Ishikawa (cell line): ENCODE results near the gene PGAP3.
A peak's percentile ranks its signal among the peaks of the same experiment; 100 is the strongest.

Experiments used
- CEBPB ChIP-seq: IDR thresholded peaks from 2 replicates; pipeline ENCODE4 v1.6.1; 2012
- CREB1 ChIP-seq: IDR thresholded peaks from 2 replicates; pipeline ENCODE4 v1.6.1; 2012; ENCODE audit warnings: low read depth
- EGR1 ChIP-seq: IDR thresholded peaks from 2 replicates; pipeline ENCODE4 v1.6.1; 2012
- EP300 ChIP-seq: IDR thresholded peaks from 2 replicates; pipeline ENCODE4 v1.6.1; 2012; ENCODE audit warnings: borderline replicate concordance
- FOXM1 ChIP-seq: IDR thresholded peaks from 2 replicates; pipeline ENCODE4 v1.6.1; 2012; ENCODE audit warnings: low read depth, borderline replicate concordance
- MAX ChIP-seq: IDR thresholded peaks from 2 replicates; pipeline ENCODE4 v1.6.1; 2012
- NFIC ChIP-seq: IDR thresholded peaks from 2 replicates; pipeline ENCODE4 v1.6.1; 2012
- RAD21 ChIP-seq: IDR thresholded peaks from 2 replicates; pipeline ENCODE4 v1.6.1; 2012; ENCODE audit warnings: low read depth
- REST ChIP-seq: IDR thresholded peaks from 2 replicates; pipeline ENCODE4 v1.6.1; 2012; ENCODE audit warnings: low read depth, mild to moderate bottlenecking
- TAF1 ChIP-seq: IDR thresholded peaks from 2 replicates; pipeline ENCODE4 v1.6.1; 2012; ENCODE audit warnings: low read depth, mild to moderate bottlenecking
- TCF12 ChIP-seq: IDR thresholded peaks from 2 replicates; pipeline ENCODE4 v1.6.1; 2012; ENCODE audit warnings: low read depth
- TEAD4 ChIP-seq: IDR thresholded peaks from 2 replicates; pipeline ENCODE4 v1.6.1; 2012
- USF1 ChIP-seq: IDR thresholded peaks from 2 replicates; pipeline ENCODE4 v1.6.1; 2012
- YY1 ChIP-seq: IDR thresholded peaks from 2 replicates; pipeline ENCODE4 v1.6.1; 2012; ENCODE audit warnings: low read depth
- ZBTB7A ChIP-seq: IDR thresholded peaks from 2 replicates; pipeline ENCODE4 v1.6.1; 2012; ENCODE audit warnings: low read depth

PGAP3 gene

GRCh38 chr17:39687546-39688474, at the start of gene PGAP3:
PGAP3 (minus strand) TSS chr17:39688057; CDS start chr17:39688014, 43 bp downstream.
- TF ChIP-seq RAD21, result peak; percentile 2; the same call in 1 of the 2 replicates
- peak; percentile 60 for TF ChIP-seq TAF1
- TF ChIP-seq USF1, result no peak
- TF ChIP-seq YY1, result peak; percentile 74
- no peak for TF ChIP-seq EP300
- peak; percentile 72 for TF ChIP-seq TCF12
- TF ChIP-seq NFIC, result peak; percentile 26; the same call in 1 of the 2 replicates

GRCh38 chr17:39737206-39737759, 49.4 kb upstream of the PGAP3 start:
- no peak for TF ChIP-seq EGR1
- TF ChIP-seq TEAD4, result no peak
- TF ChIP-seq USF1, result no peak
- TF ChIP-seq TCF12, result no peak
- no peak for TF ChIP-seq MAX
- no peak for TF ChIP-seq YY1
- no peak for TF ChIP-seq TAF1
- TF ChIP-seq FOXM1, result no peak
- TF ChIP-seq CREB1, result no peak
- TF ChIP-seq CEBPB, result no peak
- TF ChIP-seq ZBTB7A, result no peak
- no peak for TF ChIP-seq RAD21
- TF ChIP-seq NFIC, result no peak
- TF ChIP-seq REST, result no peak
- TF ChIP-seq EP300, result no peak

GRCh38 chr17:39736319-39737165, 48.7 kb upstream of the PGAP3 start:
- no peak for TF ChIP-seq NFIC
- no peak for TF ChIP-seq USF1
- TF ChIP-seq REST, result no peak
- no peak for TF ChIP-seq RAD21
- TF ChIP-seq FOXM1, result no peak
- no peak for TF ChIP-seq TAF1
- TF ChIP-seq EP300, result no peak
- TF ChIP-seq EGR1, result no peak
- no peak for TF ChIP-seq MAX
- no peak for TF ChIP-seq CEBPB
- TF ChIP-seq TEAD4, result no peak
- TF ChIP-seq ZBTB7A, result no peak
- TF ChIP-seq YY1, result no peak
- TF ChIP-seq TCF12, result no peak
- no peak for TF ChIP-seq CREB1

- TF ChIP-seq CREB1 (no peak), CEBPB (no peak), REST (no peak), TEAD4 (no peak), ZBTB7A (no peak), EP300 (no peak), EGR1 (no peak), TCF12 (no peak), RAD21 (no peak), TAF1 (no peak), USF1 (no peak), MAX (no peak), NFIC (no peak), YY1 (no peak), FOXM1 (no peak)
Measured at GRCh38 chr17:39735882-39736281, 48.0 kb upstream of the PGAP3 start.
